GM23248 (cell line): ENCODE results near the gene TPP1. TPM values are rescaled to one million over a fixed set of nuclear protein-coding genes. Genes with fewer than 3 reads are reported as not detected.

Experiments used
- DNase-seq: peaks from one replicate; pipeline ENCODE4 v3.0.0-alpha.2; 2015
- H2AFZ ChIP-seq: fragments of 200-600 bp; sonication (generic); 2 replicates; pipeline ENCODE4 v1.6.1; 2016; ENCODE audit warnings: antibody characterized with exemption
- H3F3A ChIP-seq: fragments of 200-600 bp; sonication (generic); 2 replicates; pipeline ENCODE4 v1.6.1; 2016; ENCODE audit warnings: mild to moderate bottlenecking, antibody characterized with exemption, mixed run types; ENCODE audit not compliant: insufficient read depth
- H3K27ac ChIP-seq: fragments of 200-600 bp; sonication (generic); 2 replicates; pipeline ENCODE4 v1.5.1; 2016; ENCODE audit warnings: mild to moderate bottlenecking
- H3K27me3 ChIP-seq: fragments of 200-600 bp; sonication (generic); replicated peaks from 2 replicates; pipeline ENCODE4 v1.6.1; 2016; ENCODE audit warnings: mild to moderate bottlenecking; ENCODE audit not compliant: insufficient read depth
- H3K36me3 ChIP-seq: fragments of 200-600 bp; sonication (generic); 2 replicates; pipeline ENCODE4 v1.6.1; 2016; ENCODE audit warnings: low read depth, mild to moderate bottlenecking
- H3K4me1 ChIP-seq: fragments of 200-600 bp; sonication (generic); 2 replicates; pipeline ENCODE4 v1.6.1; 2016; ENCODE audit warnings: mild to moderate bottlenecking; ENCODE audit not compliant: insufficient read depth
- H3K4me2 ChIP-seq: fragments of 200-600 bp; sonication (generic); one replicate; pipeline ENCODE4 v1.6.1; 2016; ENCODE audit warnings: mild to moderate bottlenecking; ENCODE audit not compliant: unreplicated experiment
- H3K4me3 ChIP-seq: fragments of 200-600 bp; sonication (generic); 2 replicates; pipeline ENCODE4 v1.5.1; 2016; ENCODE audit warnings: mild to moderate bottlenecking
- H3K79me2 ChIP-seq: fragments of 200-600 bp; sonication (generic); 2 replicates; pipeline ENCODE4 v1.6.1; 2016; ENCODE audit warnings: mild to moderate bottlenecking; ENCODE audit not compliant: insufficient read depth
- H3K9ac ChIP-seq: fragments of 200-600 bp; sonication (generic); 2 replicates; pipeline ENCODE4 v1.6.1; 2016; ENCODE audit warnings: mild to moderate bottlenecking
- H3K9me2 ChIP-seq: fragments of 200-600 bp; sonication (generic); 2 replicates; pipeline ENCODE4 v1.6.1; 2016; ENCODE audit warnings: mixed run types, mild to moderate bottlenecking, moderate library complexity; ENCODE audit not compliant: insufficient read depth
- H3K9me3 ChIP-seq: fragments of 200-600 bp; sonication (generic); one replicate; pipeline ENCODE4 v1.6.1; 2017; ENCODE audit warnings: low read depth
- H4K20me1 ChIP-seq: fragments of 200-600 bp; sonication (generic); 2 replicates; pipeline ENCODE4 v1.6.0; 2016; ENCODE audit not compliant: insufficient read depth
- EZH2 ChIP-seq: fragments of 200-600 bp; sonication (generic); IDR thresholded peaks from 2 replicates; pipeline ENCODE4 v1.6.1; 2018; ENCODE audit warnings: antibody characterized with exemption, mild to moderate bottlenecking; ENCODE audit not compliant: insufficient read depth, poor library complexity, severe bottlenecking
- EZH2phosphoT487 ChIP-seq: fragments of 200-600 bp; sonication (generic); IDR thresholded peaks from 2 replicates; pipeline ENCODE4 v1.6.1; 2018; ENCODE audit warnings: antibody characterized with exemption, moderate library complexity, mild to moderate bottlenecking, low read depth; ENCODE audit not compliant: insufficient read depth
- WGBS, 2 experiments: methylation state at CpG; one replicate each; pipeline ENCODE4 v1.1.6; 2015 to 2017; ENCODE audit warnings: low lambda C conversion rate in 2 of 2, low coverage in 1 of 2; ENCODE audit errors: missing lambda C conversion rate in 2 of 2; 5-methylcytosine and 5-hydroxymethylcytosine counted together
- in situ Hi-C: fragments of 300-500 bp; cut with MboI; formaldehyde crosslinking; loops from 2 replicates; pipeline ENCODE4 v1.15.0; 2020
- polyA plus RNA-seq: library from polyadenylated mRNA; unstranded; fragments of >200 nt; fragmentation: Nextera tagmentation; extraction: Ambion mirVana; gene quantifications from 2 replicates; pipeline ENCODE4 v1.2.1, GENCODE V29; 2016
- total RNA-seq: library from RNA; depleted of rRNA; stranded (reverse); fragments of >200 nt; shearing (Covaris generic); gene quantifications from 2 replicates; pipeline ENCODE4 v1.2.3, GENCODE V29; 2014

The TPP1 gene
- total and polyA plus RNA-seq, 2 experiments from 2014 or later = 37.6 to 66.3 TPM

DNA sequence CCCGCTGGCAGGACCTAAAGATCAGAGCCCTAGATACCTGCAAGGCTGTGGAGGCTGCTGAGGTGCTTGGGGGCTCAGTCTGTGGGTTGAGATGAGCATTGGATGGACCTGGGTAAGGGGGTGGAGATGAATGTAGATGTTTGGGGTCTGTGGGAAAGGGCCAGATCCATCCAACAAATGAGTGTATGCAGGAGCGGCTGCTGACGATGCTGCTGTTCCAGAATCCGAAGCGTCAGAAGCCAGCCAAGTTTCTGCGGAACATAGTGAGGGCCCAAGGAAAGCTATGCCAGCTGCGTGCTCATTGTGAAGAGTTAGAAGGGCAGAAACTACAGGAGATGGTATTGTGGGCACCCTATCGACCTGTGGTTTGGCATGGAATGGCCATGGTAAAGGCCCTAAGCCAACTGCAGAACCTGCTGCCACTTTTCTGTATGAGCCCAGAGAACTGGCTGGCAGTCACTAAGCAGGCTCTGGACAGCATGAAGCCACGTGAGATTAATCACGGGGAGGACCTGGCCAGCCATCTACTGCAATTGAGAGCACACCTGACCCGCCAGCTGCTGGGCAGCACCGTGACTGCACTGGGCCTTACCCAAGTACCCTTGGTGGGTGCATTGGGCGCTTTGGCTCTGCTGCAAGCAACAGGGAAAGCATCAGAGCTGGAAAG lies 52.4 kb downstream of the TPP1 start:
- TF ChIP-seq EZH2phosphoT487 = no peak
- no peak for TF ChIP-seq EZH2
- Histone ChIP-seq H3K79me2 (no peaks in the 10 kb centered on the region), H3K4me1 (peaks cover 11% of the 10 kb centered on the region; the same call in 1 of the 2 replicates), H3K9ac (no peak overlapping the region), H3K4me2 (no peak overlapping the region), H3K36me3 (no peaks in the 10 kb centered on the region), H4K20me1 (no peaks in the 10 kb centered on the region), H3K9me2 (no peaks in the 10 kb centered on the region), H3F3A (0 out of 2 replicates have a peak, but pooled peaks cover 5% of the 10 kb centered on the region), H3K27me3 (no peaks in the 10 kb centered on the region), H2AFZ (no peak overlapping the region), H3K9me3 (no peaks in the 10 kb centered on the region), H3K4me3 (no peak overlapping the region), H3K27ac (no peak overlapping the region)
- 88 to 89% methylated on average over 13 of the region's 13 CpGs for WGBS, 2 experiments
- in situ Hi-C loops = no loop called here
- DNase-seq = no peak

- DNase-seq = no peak
- WGBS, 2 experiments = 95 to 98% methylated on average over 5 of the region's 5 CpGs
- H3K79me2 ChIP-seq = no peaks in the 10 kb centered on the region
- H3K4me2 ChIP-seq = no peak overlapping the region
- in situ Hi-C loops = no loop called here
- no peaks in the 10 kb centered on the region for H3F3A ChIP-seq
- H3K9ac ChIP-seq = no peak overlapping the region
- no peaks in the 10 kb centered on the region for H4K20me1 ChIP-seq
- H3K27me3 ChIP-seq = no peaks in the 10 kb centered on the region
- H3K27ac ChIP-seq = no peak overlapping the region
- TF ChIP-seq EZH2 (no peak), EZH2phosphoT487 (no peak)
- H3K36me3 ChIP-seq = no peaks in the 10 kb centered on the region
- H3K4me1 ChIP-seq = 0 out of 2 replicates have a peak, but pooled peaks cover 6% of the 10 kb centered on the region
- H3K4me3 ChIP-seq = no peak overlapping the region
- no peak overlapping the region for H2AFZ ChIP-seq
- H3K9me3 ChIP-seq = no peaks in the 10 kb centered on the region
- no peaks in the 10 kb centered on the region for H3K9me2 ChIP-seq
Measured at GRCh38 chr11:6565988-6566703, 53.1 kb downstream of the TPP1 start.

DNA sequence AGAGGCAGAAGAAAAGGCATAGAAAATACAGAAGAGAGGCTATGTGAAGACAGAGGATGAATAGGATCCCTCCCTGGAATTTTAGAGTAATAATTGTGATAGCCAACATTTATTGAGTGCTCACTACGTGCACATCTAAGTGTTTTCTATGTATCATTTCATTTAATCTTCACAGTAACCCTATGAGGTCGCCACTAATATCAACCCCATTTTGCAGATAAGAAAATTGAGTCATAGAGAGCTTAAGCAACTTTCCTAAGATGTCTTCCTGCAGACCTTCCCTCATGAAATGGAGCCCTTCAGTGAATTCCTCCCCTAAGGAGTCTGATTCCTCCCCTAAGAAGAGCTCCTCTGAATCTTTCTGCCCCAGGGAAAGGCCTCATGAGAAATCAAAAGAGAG lies 53.9 kb downstream of the TPP1 start:
- TF ChIP-seq EZH2phosphoT487 (no peak), EZH2 (no peak)
- in situ Hi-C loops = no loop called here

DNA sequence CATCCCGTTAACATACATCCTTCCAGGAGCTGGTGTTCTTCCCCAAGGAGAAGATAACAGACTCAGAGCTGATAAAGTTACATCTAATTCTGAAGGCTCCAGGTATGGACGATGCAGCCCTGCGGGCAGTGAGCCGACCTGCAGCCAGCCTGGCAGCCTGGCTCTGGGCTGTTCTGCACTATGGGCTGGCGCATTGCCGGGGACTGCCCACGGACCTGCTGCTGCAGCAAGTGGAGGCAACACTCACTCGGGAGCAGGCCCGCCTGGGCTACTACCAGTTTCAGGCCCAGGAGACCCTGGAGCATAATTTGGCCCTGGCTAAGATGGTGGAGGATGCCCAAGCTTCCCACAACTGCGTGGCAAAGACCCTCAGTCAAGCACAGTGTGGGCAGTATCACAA lies 55.6 kb downstream of the TPP1 start:
- 72 to 74% methylated on average over 9 to 10 of the region's 10 CpGs for WGBS, 2 experiments
- in situ Hi-C loops = no loop called here

More for the DNA sequence above, 53.9 kb downstream of the TPP1 start:
- Histone ChIP-seq H3K27ac (no peak overlapping the region), H3K36me3 (no peaks in the 10 kb centered on the region), H3K9me3 (no peaks in the 10 kb centered on the region), H3K9ac (no peak overlapping the region), H3K4me3 (no peak overlapping the region), H3K9me2 (no peaks in the 10 kb centered on the region), H3K4me1 (0 out of 2 replicates have a peak, but pooled peaks cover 6% of the 10 kb centered on the region), H4K20me1 (no peaks in the 10 kb centered on the region), H3K79me2 (no peaks in the 10 kb centered on the region), H2AFZ (no peak overlapping the region), H3K27me3 (no peaks in the 10 kb centered on the region), H3K4me2 (no peak overlapping the region), H3F3A (no peaks in the 10 kb centered on the region)
- no peak for DNase-seq
- WGBS, 2 experiments = 79% methylated on average over 2 of the region's 2 CpGs

More for the DNA sequence above, 55.6 kb downstream of the TPP1 start:
- H4K20me1 ChIP-seq = no peaks in the 10 kb centered on the region
- no peaks in the 10 kb centered on the region for H3K9me3 ChIP-seq
- TF ChIP-seq EZH2phosphoT487 (no peak), EZH2 (no peak)
- H3K4me2 ChIP-seq = no peak overlapping the region
- H3K9me2 ChIP-seq = no peaks in the 10 kb centered on the region
- no peak for DNase-seq
- H3K36me3 ChIP-seq = no peaks in the 10 kb centered on the region
- 0 out of 2 replicates have a peak, but pooled peaks cover 6% of the 10 kb centered on the region for H3K4me1 ChIP-seq
- no peaks in the 10 kb centered on the region for H3K27me3 ChIP-seq
- H3K79me2 ChIP-seq = no peaks in the 10 kb centered on the region
- no peak overlapping the region for H3K4me3 ChIP-seq
- no peak overlapping the region for H3K27ac ChIP-seq
- H3K9ac ChIP-seq = no peak overlapping the region
- H2AFZ ChIP-seq = no peak overlapping the region
- H3F3A ChIP-seq = no peaks in the 10 kb centered on the region
